Brain microvascular endothelial cell (primary cell): ENCODE data around the gene SEMA5A.

Source experiments
- DNase-seq: peaks from one replicate; pipeline ENCODE4 v3.0.0-alpha.2; 2020
- H3K27ac ChIP-seq: fragments of 250-450 bp; sonication (Bioruptor Pico); 2 replicates; pipeline ENCODE4 v1.5.1; 2020; ENCODE audit warnings: mild to moderate bottlenecking, moderate library complexity
- H3K27me3 ChIP-seq: fragments of 250-450 bp; sonication (Bioruptor Pico); replicated peaks from 2 replicates; pipeline ENCODE4 v1.5.1; 2020; ENCODE audit warnings: mild to moderate bottlenecking
- H3K36me3 ChIP-seq: fragments of 250-450 bp; sonication (Bioruptor Pico); replicated peaks from 2 replicates; pipeline ENCODE4 v1.5.1; 2020; ENCODE audit warnings: mild to moderate bottlenecking
- H3K4me3 ChIP-seq: 2 replicates; pipeline ENCODE4 v1.5.1; 2011; ENCODE audit warnings: low read depth, mild to moderate bottlenecking, control low read depth, low read length, moderate library complexity
- CTCF ChIP-seq: IDR thresholded peaks from 2 replicates; pipeline ENCODE4 v1.5.1; 2011; ENCODE audit warnings: low read depth, mild to moderate bottlenecking, moderate library complexity, low read length, control low read depth, inconsistent platforms; ENCODE audit errors: missing control alignments
- in situ Hi-C: cut with HindIII; loops from 2 replicates; pipeline ENCODE4 v1.10.0; 2017; ENCODE audit warnings: low sequenced_read_pairs, low pct_ligation_motif_present

SEMA5A gene

GRCh38 chr5:9467199-9468059 lies 78.4 kb downstream of the SEMA5A start:
- Histone ChIP-seq H3K27ac (peak overlapping the region; percentile 89), H3K4me3 (no peak overlapping the region), H3K27me3 (no peaks in the 10 kb centered on the region), H3K36me3 (no peaks in the 10 kb centered on the region)
- DNase-seq: no peak
- no peak for TF ChIP-seq CTCF
- in situ Hi-C loops: no loop called here

- H3K36me3 ChIP-seq: no peaks in the 10 kb centered on the region
- in situ Hi-C loops: no loop called here
- no peak overlapping the region for H3K27ac ChIP-seq
- TF ChIP-seq CTCF: no peak
- H3K4me3 ChIP-seq: no peak overlapping the region
- no peak for DNase-seq
- no peaks in the 10 kb centered on the region for H3K27me3 ChIP-seq
These were observed 79.2 kb downstream of the SEMA5A start for GRCh38 chr5:9466697-9467096.

GRCh38 chr5:9464478-9464877 lies 81.4 kb downstream of the SEMA5A start:
- in situ Hi-C loops: no loop called here
- Histone ChIP-seq H3K36me3 (no peaks in the 10 kb centered on the region), H3K27ac (no peak overlapping the region), H3K4me3 (no peak overlapping the region), H3K27me3 (no peaks in the 10 kb centered on the region)
- no peak for DNase-seq
- no peak for TF ChIP-seq CTCF

GRCh38 chr5:9462109-9462508 lies 83.8 kb downstream of the SEMA5A start:
- no peak for TF ChIP-seq CTCF
- no peak overlapping the region for H3K27ac ChIP-seq
- in situ Hi-C loops: no loop called here

GRCh38 chr5:9460885-9461645 lies 84.8 kb downstream of the SEMA5A start:
- Histone ChIP-seq H3K27me3 (no peaks in the 10 kb centered on the region), H3K27ac (no peak overlapping the region), H3K36me3 (no peaks in the 10 kb centered on the region), H3K4me3 (no peak overlapping the region)
- in situ Hi-C loops: no loop called here
- no peak for DNase-seq
- no peak for TF ChIP-seq CTCF

More at GRCh38 chr5:9462109-9462508, 83.8 kb downstream of the SEMA5A start:
- no peaks in the 10 kb centered on the region for H3K36me3 ChIP-seq
- H3K27me3 ChIP-seq: no peaks in the 10 kb centered on the region
- no peak for DNase-seq
- no peak overlapping the region for H3K4me3 ChIP-seq
